Measurements from ENCODE around the gene WDPCP. TPM values are rescaled to one million over a fixed set of nuclear protein-coding genes. Genes with fewer than 3 reads are reported as not detected.

WDPCP gene
- total and polyA plus RNA-seq, 2 of the 8 experiments (the other 6 are each of a cell fraction or from before 2014, with no cell fraction given): 9.3 to 25.8 TPM

- Histone ChIP-seq H3K4me1 (replicated peaks in 1 of 4; ENCODE audit: control insufficient read depth in 3 of 4, insufficient read depth in 4 of 4, low read length in 3 of 4) (no peaks in the 10 kb centered on the region), H3K27ac (ENCODE audit: low read depth, low read length) (no peak overlapping the region), H4K5ac (ENCODE audit: insufficient read length, low read depth, low read length) (no peak overlapping the region), H3K9ac (replicated peaks in 1 of 4; ENCODE audit: extremely low read depth in 1 of 4, low read depth in 3 of 4, low read length in 3 of 4) (no peak overlapping the region), H3K36me3 (ENCODE audit: control insufficient read depth in 2 of 4, insufficient read depth in 4 of 4, low read length in 3 of 4) (no peaks in the 10 kb centered on the region), H3K4me3 (ENCODE audit: extremely low read depth in 1 of 4, insufficient read depth in 2 of 4, low read depth in 3 of 4, low read length in 4 of 4) (no peak overlapping the region), H2BK12ac (ENCODE audit: low read depth, low read length) (no peak overlapping the region), H3K9me3 (ENCODE audit: insufficient read depth in 2 of 2, low read depth in 1 of 2, low read length in 1 of 2) (no peaks in the 10 kb centered on the region), H3K56ac (replicated peaks; ENCODE audit: insufficient read length, low read depth, low read length) (no peak overlapping the region), H3K79me2 (ENCODE audit: control insufficient read depth in 1 of 2, insufficient read depth in 2 of 2, low read length in 2 of 2) (no peaks in the 10 kb centered on the region), H2BK120ac (replicated peaks; ENCODE audit: low read depth, low read length) (no peak overlapping the region), H3K23me2 (ENCODE audit: low read depth, low read length) (no peaks in the 10 kb centered on the region), H2AK5ac (ENCODE audit: low read depth, low read length) (no peak overlapping the region), H3K18ac (ENCODE audit: extremely low read depth, low read length) (no peak overlapping the region), H3K4ac (replicated peaks; ENCODE audit: insufficient read length, low read depth, low read length) (no peak overlapping the region), H2AFZ (ENCODE audit: low read length) (no peak overlapping the region), H4K8ac (ENCODE audit: extremely low read depth, insufficient read depth, low read length) (no peak overlapping the region), H4K91ac (replicated peaks; ENCODE audit: insufficient read length, low read length) (no peak overlapping the region), H2BK20ac (ENCODE audit: low read length) (no peak overlapping the region), H3K14ac (ENCODE audit: insufficient read length) (no peak overlapping the region), H2BK15ac (ENCODE audit: low read length) (no peak overlapping the region), H3K27me3 (replicated peaks in 1 of 4; ENCODE audit: control insufficient read depth in 3 of 4, extremely low read depth in 1 of 4, insufficient read depth in 3 of 4, low read length in 3 of 4) (no peaks in the 10 kb centered on the region), H3K23ac (ENCODE audit: insufficient read length) (no peak overlapping the region), H3K4me2 (ENCODE audit: insufficient read depth in 1 of 2, low read depth in 2 of 2, low read length in 2 of 2) (no peak overlapping the region), H3K79me1 (ENCODE audit: low read depth, low read length) (no peaks in the 10 kb centered on the region), H2BK5ac (ENCODE audit: low read depth, low read length) (no peak overlapping the region), H4K20me1 (replicated peaks in 1 of 2; ENCODE audit: control insufficient read depth in 1 of 2, insufficient read depth in 2 of 2, low read length in 2 of 2) (no peaks in the 10 kb centered on the region)
- peak; percentile 32; the same call in 1 of the 2 replicates for TF ChIP-seq CREB1 (IDR thresholded peaks at IDR 0.05)
- no peak for TF ChIP-seq SAP30 (IDR thresholded peaks at IDR 0.05; ENCODE audit: insufficient read depth, insufficient replicate concordance, low read length)
- ChIA-PET CTCF (ENCODE audit: partially characterized antibody) (interaction anchor here (0.6 to 2.2 kb wide), 5 partner anchors 8 to 214 kb away, joined by 3 to 10 read pairs (median 3); no protein-coding TSS in a partner anchor), POLR2A (ENCODE audit: partially characterized antibody) (no interaction called here)
- FAIRE-seq (no peak), DNase-seq (ENCODE audit: low read depth in 1 of 2, low spot score in 2 of 2) (no peak)
- 91% methylated on average over 1 of the region's 1 CpG; no CpG with 5 or more reads in 1 of the 2 experiments for WGBS, 2 experiments (ENCODE audit: extremely low coverage in 1 of 2, insufficient coverage in 1 of 2, insufficient read length in 1 of 2, insufficient replicate concordance in 2 of 2, low coverage in 1 of 2, low lambda C conversion rate in 2 of 2, missing lambda C conversion rate in 1 of 2)
These were observed 219.1 kb downstream of the WDPCP start for GRCh38 chr2:63369146-63369545.
